KMS-11 (cell line): ENCODE measurements around the gene AEN.

Experiments used
- H2AFZ ChIP-seq: fragments of 200-600 bp; sonication (generic); 2 replicates; pipeline ENCODE4 v1.6.1; 2016; ENCODE audit warnings: antibody characterized with exemption, mixed run types, low read depth
- H3K27ac ChIP-seq: fragments of 200-600 bp; sonication (generic); 2 replicates; pipeline ENCODE4 v1.6.1; 2016; ENCODE audit warnings: mild to moderate bottlenecking, mixed run types
- H3K27me3 ChIP-seq: fragments of 200-600 bp; sonication (generic); 2 replicates; pipeline ENCODE4 v1.6.1; 2017; ENCODE audit warnings: mild to moderate bottlenecking, low read depth, mixed run types, moderate library complexity; ENCODE audit not compliant: insufficient read depth
- H3K36me3 ChIP-seq: fragments of 200-600 bp; sonication (generic); 2 replicates; pipeline ENCODE4 v1.6.1; 2017; ENCODE audit warnings: mild to moderate bottlenecking, mixed run types; ENCODE audit not compliant: insufficient read depth
- H3K4me1 ChIP-seq: fragments of 200-600 bp; sonication (generic); 2 replicates; pipeline ENCODE4 v1.6.1; 2016; ENCODE audit warnings: mild to moderate bottlenecking, low read depth, mixed run types; ENCODE audit not compliant: poor library complexity, severe bottlenecking
- H3K4me2 ChIP-seq: fragments of 200-600 bp; sonication (generic); 2 replicates; pipeline ENCODE4 v1.7.0; 2016; ENCODE audit warnings: mild to moderate bottlenecking, mixed run types
- H3K4me3 ChIP-seq: fragments of 200-600 bp; sonication (generic); IDR thresholded peaks from 2 replicates; pipeline ENCODE4 v1.6.1; 2017; ENCODE audit warnings: low read depth, low read length, mixed read lengths; ENCODE audit not compliant: insufficient read depth
- H3K79me2 ChIP-seq: fragments of 200-600 bp; sonication (generic); 2 replicates; pipeline ENCODE4 v1.6.1; 2016; ENCODE audit warnings: low read depth, mixed run types; ENCODE audit not compliant: insufficient read depth
- H3K9ac ChIP-seq: fragments of 200-600 bp; sonication (generic); 2 replicates; pipeline ENCODE4 v1.6.1; 2016; ENCODE audit warnings: mild to moderate bottlenecking, mixed run types
- H4K20me1 ChIP-seq: fragments of 200-600 bp; sonication (generic); 2 replicates; pipeline ENCODE4 v1.6.1; 2016; ENCODE audit warnings: mild to moderate bottlenecking, mixed run types; ENCODE audit not compliant: insufficient read depth
- TF ChIP-seq, protein P1 (sequence below): fragments of 200-600 bp; sonication (generic); conservative IDR thresholded peaks from 2 replicates; pipeline ENCODE4 v1.6.1; 2017; ENCODE audit warnings: low read depth, mild to moderate bottlenecking, antibody characterized with exemption, low read length, moderate library complexity, mixed read lengths

AEN gene

DNA sequence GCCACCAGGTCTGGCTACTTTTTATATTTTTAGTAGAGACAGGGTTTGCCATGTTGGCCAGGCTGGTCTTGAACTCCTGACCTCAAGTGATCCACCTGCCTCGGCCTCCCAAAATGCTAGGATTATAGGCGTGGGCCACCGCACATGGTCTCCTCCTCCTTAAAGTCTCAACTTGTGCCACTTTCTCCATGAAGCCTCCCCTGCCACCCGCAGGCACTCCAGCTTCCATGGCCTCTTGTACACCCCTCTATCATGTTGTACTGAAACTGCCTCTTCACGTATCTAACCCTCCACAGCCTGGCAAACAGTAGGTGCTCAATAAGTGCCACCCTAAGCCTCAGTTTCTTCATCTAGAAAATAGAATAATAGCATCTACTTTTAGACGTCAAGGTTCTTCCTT lies 57.6 kb downstream of the AEN start:
- Histone ChIP-seq H3K36me3 (no peaks in the 10 kb centered on the region), H4K20me1 (no peaks in the 10 kb centered on the region), H3K9ac (no peak overlapping the region), H3K27me3 (no peaks in the 10 kb centered on the region), H3K79me2 (no peaks in the 10 kb centered on the region), H3K4me2 (no peak overlapping the region), H3K27ac (no peak overlapping the region), H3K4me1 (peaks cover 15% of the 10 kb centered on the region), H2AFZ (no peak overlapping the region), H3K4me3 (no peak overlapping the region)
- TF ChIP-seq, protein P1, sequence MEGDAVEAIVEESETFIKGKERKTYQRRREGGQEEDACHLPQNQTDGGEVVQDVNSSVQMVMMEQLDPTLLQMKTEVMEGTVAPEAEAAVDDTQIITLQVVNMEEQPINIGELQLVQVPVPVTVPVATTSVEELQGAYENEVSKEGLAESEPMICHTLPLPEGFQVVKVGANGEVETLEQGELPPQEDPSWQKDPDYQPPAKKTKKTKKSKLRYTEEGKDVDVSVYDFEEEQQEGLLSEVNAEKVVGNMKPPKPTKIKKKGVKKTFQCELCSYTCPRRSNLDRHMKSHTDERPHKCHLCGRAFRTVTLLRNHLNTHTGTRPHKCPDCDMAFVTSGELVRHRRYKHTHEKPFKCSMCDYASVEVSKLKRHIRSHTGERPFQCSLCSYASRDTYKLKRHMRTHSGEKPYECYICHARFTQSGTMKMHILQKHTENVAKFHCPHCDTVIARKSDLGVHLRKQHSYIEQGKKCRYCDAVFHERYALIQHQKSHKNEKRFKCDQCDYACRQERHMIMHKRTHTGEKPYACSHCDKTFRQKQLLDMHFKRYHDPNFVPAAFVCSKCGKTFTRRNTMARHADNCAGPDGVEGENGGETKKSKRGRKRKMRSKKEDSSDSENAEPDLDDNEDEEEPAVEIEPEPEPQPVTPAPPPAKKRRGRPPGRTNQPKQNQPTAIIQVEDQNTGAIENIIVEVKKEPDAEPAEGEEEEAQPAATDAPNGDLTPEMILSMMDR: no peak

DNA sequence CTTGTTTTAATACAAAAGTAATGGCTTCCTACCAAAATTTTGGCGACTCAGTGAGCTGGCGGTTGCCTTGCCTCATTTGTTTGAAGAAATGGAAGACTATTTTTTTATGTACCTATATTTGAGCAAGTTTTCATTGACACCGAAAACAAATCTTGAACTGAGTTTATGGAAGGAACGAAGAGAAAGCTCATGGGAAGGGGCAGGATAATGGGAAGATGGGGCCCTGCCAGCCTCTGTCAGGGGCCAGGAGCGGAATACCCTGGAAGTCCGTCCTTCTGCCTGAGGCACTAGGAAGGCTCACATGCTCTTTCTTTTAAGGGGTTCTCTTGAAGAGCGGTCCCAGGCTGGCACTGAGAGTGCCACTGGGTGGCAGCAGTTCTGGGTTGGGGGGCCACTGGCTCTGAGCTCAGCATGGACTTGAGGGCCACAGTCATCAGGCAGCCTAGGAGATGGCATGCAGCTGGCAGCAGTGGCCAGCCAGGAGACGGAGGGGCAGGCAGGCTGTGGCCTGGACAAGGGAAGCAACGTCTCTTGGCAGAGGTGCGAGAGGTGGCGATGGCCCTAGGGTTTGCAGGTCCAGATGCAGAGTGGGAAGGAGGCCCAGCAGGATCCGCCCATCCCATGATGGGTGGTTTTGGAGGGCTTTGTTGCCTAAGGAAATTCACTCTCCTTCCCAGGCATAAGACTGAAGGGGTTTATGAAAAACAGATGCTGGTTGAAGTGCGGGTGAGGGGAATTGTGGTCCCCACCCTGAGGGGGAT lies 59.3 kb downstream of the AEN start:
- no peak overlapping the region for H3K9ac ChIP-seq
- TF ChIP-seq, protein P1: no peak

DNA sequence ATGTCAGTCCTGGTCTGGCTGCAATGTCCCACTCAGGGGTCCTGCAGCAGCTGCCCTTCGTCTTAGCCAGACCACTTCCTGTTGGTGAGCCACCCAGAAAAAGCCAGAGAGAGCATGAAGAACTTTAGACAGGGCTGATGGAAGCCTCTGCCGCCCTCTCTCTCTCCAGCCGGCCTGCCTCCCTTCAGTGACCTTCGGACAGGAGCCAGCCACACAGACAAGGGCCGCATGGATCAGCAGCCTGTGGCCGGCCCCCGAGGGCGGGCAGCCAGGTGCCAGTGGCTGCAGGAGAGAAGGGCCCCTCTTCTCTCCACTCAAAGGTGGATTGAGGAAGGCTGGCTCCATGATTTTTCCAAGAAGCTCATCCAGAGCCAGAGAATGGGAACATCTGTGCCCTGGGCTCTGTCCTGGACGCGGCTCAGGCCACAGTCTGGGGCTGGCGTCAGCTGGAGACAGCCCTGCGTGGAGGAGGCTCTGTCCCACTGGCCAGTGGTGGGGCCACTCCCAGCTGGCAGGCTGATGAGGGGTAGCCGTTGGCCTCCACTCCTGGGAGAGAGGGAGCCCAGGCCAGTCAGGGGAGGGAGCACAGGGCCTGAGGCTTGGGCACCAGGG lies 60.6 kb downstream of the AEN start:
- H3K79me2 ChIP-seq: no peaks in the 10 kb centered on the region
- H4K20me1 ChIP-seq: no peaks in the 10 kb centered on the region
- no peak overlapping the region for H3K27ac ChIP-seq
- H3K4me3 ChIP-seq: no peak overlapping the region
- TF ChIP-seq, protein P1: no peak
- H3K27me3 ChIP-seq: no peaks in the 10 kb centered on the region
- H2AFZ ChIP-seq: no peak overlapping the region
- H3K4me2 ChIP-seq: no peak overlapping the region
- H3K9ac ChIP-seq: no peak overlapping the region
- peaks cover 27% of the 10 kb centered on the region for H3K4me1 ChIP-seq
- H3K36me3 ChIP-seq: no peaks in the 10 kb centered on the region

More for the DNA sequence above, 59.3 kb downstream of the AEN start:
- Histone ChIP-seq H2AFZ (no peak overlapping the region), H3K4me2 (no peak overlapping the region), H4K20me1 (no peaks in the 10 kb centered on the region), H3K36me3 (no peaks in the 10 kb centered on the region), H3K27ac (no peak overlapping the region), H3K79me2 (no peaks in the 10 kb centered on the region), H3K4me1 (peaks cover 27% of the 10 kb centered on the region), H3K4me3 (no peak overlapping the region), H3K27me3 (no peaks in the 10 kb centered on the region)
